ENCODE results near the gene KCNQ5. TPM values are rescaled to one million over a fixed set of nuclear protein-coding genes. Genes with fewer than 3 reads are reported as not detected.

KCNQ5 gene
- total RNA-seq, 4 donors from 2014 or later = 0.52 to 0.97 (median 0.59) TPM

DNA sequence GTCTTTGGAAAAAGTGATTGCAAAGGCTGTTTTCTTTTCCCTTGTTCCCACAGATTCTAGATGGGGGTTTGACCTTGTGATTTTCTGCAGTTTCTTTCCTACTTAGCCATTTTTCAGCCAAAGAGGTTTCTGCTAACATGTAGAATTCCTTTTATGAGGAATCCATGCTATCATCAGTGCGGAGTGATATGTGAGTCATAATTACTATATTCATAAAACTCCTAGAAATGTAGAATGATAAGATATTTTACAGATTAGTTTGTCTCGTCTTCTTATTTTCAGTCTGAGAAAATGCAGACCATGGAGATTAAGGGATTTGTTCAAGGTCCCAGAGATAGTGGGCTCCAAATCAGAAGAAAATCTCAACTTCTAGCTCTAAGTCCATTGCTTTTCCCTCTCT lies 98.6 kb downstream of the KCNQ5 start:
- H3K4me3 ChIP-seq (ENCODE audit: low read depth, poor library complexity, severe bottlenecking) = no peak overlapping the region
- 76 to 87% methylated on average over 2 of the region's 2 CpGs for WGBS, 2 donors
- TF ChIP-seq CTCF (IDR thresholded peaks at IDR 0.05) (no peak), POLR2A (IDR thresholded peaks at IDR 0.05) (no peak)
- no peak for DNase-seq (ENCODE audit: low spot score in 2 of 2)
- intact Hi-C loops (cut with DNase I; ENCODE audit: low total_unique reads) = no loop called here

DNA sequence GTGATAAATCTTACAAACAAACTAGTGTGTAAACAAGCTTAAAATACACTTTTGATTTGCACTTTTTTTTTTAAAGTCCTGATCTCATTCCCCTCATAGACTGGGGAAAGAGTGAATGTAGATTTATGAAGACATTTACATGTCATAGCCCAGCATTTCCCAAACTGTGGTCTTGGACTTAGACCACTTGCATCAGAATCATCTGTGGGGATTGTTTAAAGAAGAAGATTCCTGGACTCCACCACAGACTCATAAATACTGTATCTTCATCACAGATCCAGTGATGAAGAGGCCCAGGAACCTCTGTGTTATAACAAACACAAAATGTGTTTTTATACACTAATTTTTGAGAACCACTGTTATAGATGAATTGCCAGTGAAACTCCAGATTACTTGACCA lies 99.5 kb downstream of the KCNQ5 start:
- no peak for DNase-seq (ENCODE audit: low spot score in 2 of 2)
- intact Hi-C loops (cut with DNase I; ENCODE audit: low total_unique reads) = no loop called here
- no peak overlapping the region for H3K4me3 ChIP-seq (ENCODE audit: low read depth, poor library complexity, severe bottlenecking)
- no peak for TF ChIP-seq POLR2A (IDR thresholded peaks at IDR 0.05)
- TF ChIP-seq CTCF (IDR thresholded peaks at IDR 0.05) = no peak

DNA sequence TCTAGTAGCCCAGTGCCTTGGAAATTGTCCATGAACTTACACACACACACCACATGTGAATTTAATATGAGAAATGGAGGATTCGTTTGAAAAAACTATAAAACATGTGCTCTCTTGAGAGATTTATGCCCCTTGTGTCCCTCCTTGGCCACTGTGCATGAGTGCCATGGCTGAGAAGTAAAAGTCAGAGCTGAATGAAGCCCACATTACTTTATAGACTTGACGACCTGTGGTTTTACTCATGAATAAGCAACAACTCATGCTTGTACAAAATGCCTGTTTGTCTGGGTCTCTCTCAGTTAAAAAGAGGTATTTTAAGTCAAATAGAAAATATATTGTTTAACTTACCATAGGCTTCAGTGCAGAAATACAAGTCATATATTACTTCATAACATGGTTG lies 102.7 kb downstream of the KCNQ5 start:
- 20 to 31% methylated on average over 2 of the region's 2 CpGs for WGBS, 2 donors
- TF ChIP-seq CTCF (IDR thresholded peaks at IDR 0.05) (no peak), POLR2A (IDR thresholded peaks at IDR 0.05) (no peak)
- DNase-seq (ENCODE audit: low spot score in 2 of 2) = no peak
- H3K4me3 ChIP-seq (ENCODE audit: low read depth, poor library complexity, severe bottlenecking) = no peak overlapping the region
- intact Hi-C loops (cut with DNase I; ENCODE audit: low total_unique reads) = no loop called here

DNA sequence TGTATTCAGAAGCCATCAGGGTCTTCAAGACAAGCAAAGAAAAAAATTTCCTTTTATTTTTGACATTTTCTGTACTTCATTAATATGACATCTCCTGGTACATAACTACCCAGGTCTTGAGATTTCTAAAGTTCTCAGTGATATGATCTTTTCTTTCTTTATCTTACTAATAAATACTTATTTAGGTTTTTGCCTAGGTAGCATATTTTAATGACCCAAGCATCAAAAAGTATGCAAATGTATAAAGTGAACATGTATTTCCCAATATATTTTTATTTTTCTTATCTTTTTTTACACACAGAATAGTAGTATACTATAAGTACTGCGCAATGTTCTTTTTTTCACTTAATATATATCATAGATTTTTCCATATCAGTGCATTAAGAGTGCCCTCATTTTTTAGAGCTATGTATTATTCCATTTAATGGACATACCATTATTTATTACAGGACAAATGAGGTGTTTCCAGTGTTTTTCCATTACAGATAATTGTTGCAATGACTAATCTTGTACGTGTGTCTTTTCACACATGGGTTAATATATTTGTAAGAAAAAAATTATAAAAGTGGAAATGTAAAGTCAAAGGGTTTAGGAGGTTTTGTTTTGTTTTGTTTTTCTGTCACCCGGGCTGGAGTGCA lies 107.0 kb downstream of the KCNQ5 start:
- TF ChIP-seq POLR2A (IDR thresholded peaks at IDR 0.05) (no peak), CTCF (IDR thresholded peaks at IDR 0.05) (no peak)
- no peak for DNase-seq (ENCODE audit: low spot score in 2 of 2)
- intact Hi-C loops (cut with DNase I; ENCODE audit: low total_unique reads) = no loop called here
- no peak overlapping the region for H3K4me3 ChIP-seq (ENCODE audit: low read depth, poor library complexity, severe bottlenecking)
- WGBS, 2 donors = 74 to 88% methylated on average over 3 of the region's 3 CpGs

DNA sequence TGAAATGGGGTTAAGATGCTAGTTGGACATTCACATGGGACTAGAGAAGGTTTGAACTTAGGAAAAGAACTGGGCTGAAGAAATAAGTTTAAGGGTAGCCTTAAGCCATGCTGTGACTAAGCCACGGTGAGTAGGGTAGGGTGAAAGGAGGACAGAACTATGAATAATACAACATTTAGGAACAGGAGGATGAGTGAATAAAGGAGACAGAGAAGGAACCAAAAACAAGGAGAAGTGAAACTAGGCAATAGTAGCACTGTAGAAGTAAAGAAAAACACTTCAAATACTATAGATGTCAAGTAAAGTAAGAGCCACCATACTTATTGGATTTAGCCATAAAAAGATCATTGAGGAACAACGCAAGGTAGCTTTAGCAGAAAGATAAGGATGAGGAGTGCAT lies 111.2 kb downstream of the KCNQ5 start:
- no peak for DNase-seq (ENCODE audit: low spot score in 2 of 2)

More for the DNA sequence above, 111.2 kb downstream of the KCNQ5 start:
- no peak for TF ChIP-seq CTCF (IDR thresholded peaks at IDR 0.05)
- TF ChIP-seq POLR2A (IDR thresholded peaks at IDR 0.05) = no peak
- no peak overlapping the region for H3K4me3 ChIP-seq (ENCODE audit: low read depth, poor library complexity, severe bottlenecking)
- intact Hi-C loops (cut with DNase I; ENCODE audit: low total_unique reads) = no loop called here
- WGBS, 2 donors = 77 to 83% methylated on average over 2 of the region's 2 CpGs
